ENCODE measurements around the gene TMEM242.

DNA sequence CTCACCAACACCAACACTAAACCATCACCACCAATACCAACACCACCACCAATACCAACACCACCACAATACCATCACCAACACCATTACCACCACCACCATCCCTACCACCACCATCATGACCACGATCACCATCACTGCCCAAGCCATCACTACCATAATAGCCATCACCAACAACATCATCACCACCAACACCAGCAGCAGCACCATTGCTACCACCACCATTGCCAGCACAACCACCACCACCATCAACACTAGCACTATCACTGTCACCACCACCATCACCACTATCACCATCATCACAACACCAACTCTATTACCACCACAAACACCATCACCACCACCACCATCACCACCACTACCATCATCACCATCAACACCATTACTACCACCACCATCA lies 53.0 kb downstream of the TMEM242 start:
- TF ChIP-seq, protein P1, sequence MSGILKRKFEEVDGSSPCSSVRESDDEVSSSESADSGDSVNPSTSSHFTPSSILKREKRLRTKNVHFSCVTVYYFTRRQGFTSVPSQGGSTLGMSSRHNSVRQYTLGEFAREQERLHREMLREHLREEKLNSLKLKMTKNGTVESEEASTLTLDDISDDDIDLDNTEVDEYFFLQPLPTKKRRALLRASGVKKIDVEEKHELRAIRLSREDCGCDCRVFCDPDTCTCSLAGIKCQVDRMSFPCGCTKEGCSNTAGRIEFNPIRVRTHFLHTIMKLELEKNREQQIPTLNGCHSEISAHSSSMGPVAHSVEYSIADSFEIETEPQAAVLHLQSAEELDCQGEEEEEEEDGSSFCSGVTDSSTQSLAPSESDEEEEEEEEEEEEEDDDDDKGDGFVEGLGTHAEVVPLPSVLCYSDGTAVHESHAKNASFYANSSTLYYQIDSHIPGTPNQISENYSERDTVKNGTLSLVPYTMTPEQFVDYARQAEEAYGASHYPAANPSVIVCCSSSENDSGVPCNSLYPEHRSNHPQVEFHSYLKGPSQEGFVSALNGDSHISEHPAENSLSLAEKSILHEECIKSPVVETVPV (CRISPR knock-in tag; IDR thresholded peaks at IDR 0.05) = no peak
- TF ChIP-seq GLIS3 (CRISPR knock-in tag; IDR thresholded peaks at IDR 0.05) = no peak
- no peak for TF ChIP-seq ZNF565 (CRISPR knock-in tag; conservative IDR thresholded peaks at IDR 0.05; ENCODE audit: low read depth)
- no peak for TF ChIP-seq ZFP30 (CRISPR knock-in tag; IDR thresholded peaks at IDR 0.05)
- no peak for TF ChIP-seq ARNTL (CRISPR knock-in tag; IDR thresholded peaks at IDR 0.05; ENCODE audit: borderline replicate concordance, low read depth)
- TF ChIP-seq OSR1 (CRISPR knock-in tag; IDR thresholded peaks at IDR 0.05) = no peak
- TF ChIP-seq, protein P2, sequence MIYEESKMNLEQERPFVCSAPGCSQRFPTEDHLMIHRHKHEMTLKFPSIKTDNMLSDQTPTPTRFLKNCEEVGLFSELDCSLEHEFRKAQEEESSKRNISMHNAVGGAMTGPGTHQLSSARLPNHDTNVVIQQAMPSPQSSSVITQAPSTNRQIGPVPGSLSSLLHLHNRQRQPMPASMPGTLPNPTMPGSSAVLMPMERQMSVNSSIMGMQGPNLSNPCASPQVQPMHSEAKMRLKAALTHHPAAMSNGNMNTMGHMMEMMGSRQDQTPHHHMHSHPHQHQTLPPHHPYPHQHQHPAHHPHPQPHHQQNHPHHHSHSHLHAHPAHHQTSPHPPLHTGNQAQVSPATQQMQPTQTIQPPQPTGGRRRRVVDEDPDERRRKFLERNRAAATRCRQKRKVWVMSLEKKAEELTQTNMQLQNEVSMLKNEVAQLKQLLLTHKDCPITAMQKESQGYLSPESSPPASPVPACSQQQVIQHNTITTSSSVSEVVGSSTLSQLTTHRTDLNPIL (CRISPR knock-in tag; IDR thresholded peaks at IDR 0.05; ENCODE audit: low read depth) = no peak
- TF ChIP-seq SNAI2 (CRISPR knock-in tag; IDR thresholded peaks at IDR 0.05) = no peak
- TF ChIP-seq, protein P3, sequence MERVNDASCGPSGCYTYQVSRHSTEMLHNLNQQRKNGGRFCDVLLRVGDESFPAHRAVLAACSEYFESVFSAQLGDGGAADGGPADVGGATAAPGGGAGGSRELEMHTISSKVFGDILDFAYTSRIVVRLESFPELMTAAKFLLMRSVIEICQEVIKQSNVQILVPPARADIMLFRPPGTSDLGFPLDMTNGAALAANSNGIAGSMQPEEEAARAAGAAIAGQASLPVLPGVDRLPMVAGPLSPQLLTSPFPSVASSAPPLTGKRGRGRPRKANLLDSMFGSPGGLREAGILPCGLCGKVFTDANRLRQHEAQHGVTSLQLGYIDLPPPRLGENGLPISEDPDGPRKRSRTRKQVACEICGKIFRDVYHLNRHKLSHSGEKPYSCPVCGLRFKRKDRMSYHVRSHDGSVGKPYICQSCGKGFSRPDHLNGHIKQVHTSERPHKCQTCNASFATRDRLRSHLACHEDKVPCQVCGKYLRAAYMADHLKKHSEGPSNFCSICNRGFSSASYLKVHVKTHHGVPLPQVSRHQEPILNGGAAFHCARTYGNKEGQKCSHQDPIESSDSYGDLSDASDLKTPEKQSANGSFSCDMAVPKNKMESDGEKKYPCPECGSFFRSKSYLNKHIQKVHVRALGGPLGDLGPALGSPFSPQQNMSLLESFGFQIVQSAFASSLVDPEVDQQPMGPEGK (CRISPR knock-in tag; IDR thresholded peaks at IDR 0.05; ENCODE audit: borderline replicate concordance) = no peak
- TF ChIP-seq ISL1 (CRISPR knock-in tag; IDR thresholded peaks at IDR 0.05) = no peak
- TF ChIP-seq, protein P4, sequence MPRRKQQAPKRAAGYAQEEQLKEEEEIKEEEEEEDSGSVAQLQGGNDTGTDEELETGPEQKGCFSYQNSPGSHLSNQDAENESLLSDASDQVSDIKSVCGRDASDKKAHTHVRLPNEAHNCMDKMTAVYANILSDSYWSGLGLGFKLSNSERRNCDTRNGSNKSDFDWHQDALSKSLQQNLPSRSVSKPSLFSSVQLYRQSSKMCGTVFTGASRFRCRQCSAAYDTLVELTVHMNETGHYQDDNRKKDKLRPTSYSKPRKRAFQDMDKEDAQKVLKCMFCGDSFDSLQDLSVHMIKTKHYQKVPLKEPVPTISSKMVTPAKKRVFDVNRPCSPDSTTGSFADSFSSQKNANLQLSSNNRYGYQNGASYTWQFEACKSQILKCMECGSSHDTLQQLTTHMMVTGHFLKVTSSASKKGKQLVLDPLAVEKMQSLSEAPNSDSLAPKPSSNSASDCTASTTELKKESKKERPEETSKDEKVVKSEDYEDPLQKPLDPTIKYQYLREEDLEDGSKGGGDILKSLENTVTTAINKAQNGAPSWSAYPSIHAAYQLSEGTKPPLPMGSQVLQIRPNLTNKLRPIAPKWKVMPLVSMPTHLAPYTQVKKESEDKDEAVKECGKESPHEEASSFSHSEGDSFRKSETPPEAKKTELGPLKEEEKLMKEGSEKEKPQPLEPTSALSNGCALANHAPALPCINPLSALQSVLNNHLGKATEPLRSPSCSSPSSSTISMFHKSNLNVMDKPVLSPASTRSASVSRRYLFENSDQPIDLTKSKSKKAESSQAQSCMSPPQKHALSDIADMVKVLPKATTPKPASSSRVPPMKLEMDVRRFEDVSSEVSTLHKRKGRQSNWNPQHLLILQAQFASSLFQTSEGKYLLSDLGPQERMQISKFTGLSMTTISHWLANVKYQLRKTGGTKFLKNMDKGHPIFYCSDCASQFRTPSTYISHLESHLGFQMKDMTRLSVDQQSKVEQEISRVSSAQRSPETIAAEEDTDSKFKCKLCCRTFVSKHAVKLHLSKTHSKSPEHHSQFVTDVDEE (CRISPR knock-in tag; IDR thresholded peaks at IDR 0.05) = no peak
- no peak for TF ChIP-seq ZFP3 (CRISPR knock-in tag; IDR thresholded peaks at IDR 0.05)
- no peak for TF ChIP-seq PPARA (CRISPR knock-in tag; IDR thresholded peaks at IDR 0.05; ENCODE audit: borderline replicate concordance)
